Transverse colon (tissue), 4 donors: ENCODE results near the gene SSC5D. TPM values are rescaled to one million over a fixed set of nuclear protein-coding genes. Genes with fewer than 3 reads are reported as not detected.

Experiments used
- DNase-seq: peaks from one replicate; pipeline ENCODE4 v3.0.0-alpha.2; 2019
- H3K27ac ChIP-seq, 4 donors: fragments of 200-600 bp; sonication (generic); 2 replicates each; pipeline ENCODE4 v1.5.1; 2016 to 2018; ENCODE audit warnings: inconsistent platforms in 4 of 4
- H3K27me3 ChIP-seq: fragments of 200-600 bp; sonication (generic); 2 replicates; pipeline ENCODE4 v1.5.1; 2017; ENCODE audit warnings: inconsistent platforms
- H3K36me3 ChIP-seq, 4 donors: fragments of 200-600 bp; sonication (generic); 2 replicates each; pipeline ENCODE4 v1.5.1; 2017 to 2019; ENCODE audit warnings: inconsistent platforms in 4 of 4
- H3K4me1 ChIP-seq, 4 donors: fragments of 200-600 bp; sonication (generic); 2 replicates each; pipeline ENCODE4 v1.5.1; 2017 to 2020; ENCODE audit warnings: inconsistent platforms in 4 of 4
- H3K4me3 ChIP-seq, 4 donors: fragments of 200-600 bp; sonication (generic); 1 replicate in 1 of 4; 2 replicates in 3 of 4; pipeline versions ENCODE4 v1.5.1 to v1.6.1; 2017 to 2019; ENCODE audit warnings: inconsistent platforms in 4 of 4
- H3K9me3 ChIP-seq, 2 donors: fragments of 200-600 bp; sonication (generic); 2 replicates each; pipeline ENCODE4 v1.5.1; 2017 to 2019; ENCODE audit warnings: inconsistent platforms in 2 of 2
- EP300 ChIP-seq: sonication (generic); formaldehyde crosslinking; IDR thresholded peaks from one replicate; pipeline ENCODE4 v1.6.1; 2017; ENCODE audit warnings: antibody characterized with exemption, low read depth
- POLR2A ChIP-seq: fragments of 450-650 bp; IDR thresholded peaks from one replicate; pipeline ENCODE4 v1.6.1; 2016; ENCODE audit warnings: antibody characterized with exemption, mild to moderate bottlenecking, moderate library complexity
- POLR2AphosphoS5 ChIP-seq, 3 donors: sonication (generic); formaldehyde crosslinking; IDR thresholded peaks; one replicate each; pipeline ENCODE4 v1.6.1; 2016; ENCODE audit warnings: antibody characterized with exemption in 3 of 3
- WGBS, 2 donors: methylation state at CpG; one replicate each; pipeline ENCODE4 v1.1.5; 2018; ENCODE audit warnings: low coverage in 1 of 2; 5-methylcytosine and 5-hydroxymethylcytosine counted together
- in situ Hi-C, 4 donors: fragments of 200-750 bp; cut with MboI; loops; one replicate each; pipeline versions ENCODE4 v1.15.0 to v1.15.1; 2017; ENCODE audit warnings: low sequenced_read_pairs in 3 of 4, low pct_ligation_motif_present in 1 of 4, low pct_unique_long_range_greater_than_20kb in 1 of 4
- intact Hi-C: fragments of 100-400 bp; cut with DNase I; formaldehyde crosslinking; loops from one replicate; pipeline ENCODE4 v1.15.1; 2023; ENCODE audit warnings: low total_unique reads
- total RNA-seq, 4 donors: library from RNA; depleted of rRNA; stranded (reverse); fragments of >200 nt; gene quantifications; one replicate each; pipeline ENCODE4 v1.1.0, GENCODE V29; 2016
- TF ChIP-seq, protein P1 (sequence below), 5 experiments: fragments of 200-600 bp in 3 of 5; fragments of 450-650 bp in 2 of 5; sonication (generic) in 3 of 5; IDR thresholded peaks; 1 replicate in 2 of 5; 2 replicates in 3 of 5; pipeline ENCODE4 v1.5.1; 2016 to 2017; ENCODE audit warnings: antibody characterized with exemption in 5 of 5, inconsistent platforms in 3 of 5, mild to moderate bottlenecking in 2 of 5, moderate library complexity in 1 of 5

Gene SSC5D
- total RNA-seq, 4 donors from 2014 or later: 3.4 to 41.2 (median 11.1) TPM

- DNase-seq: peak; percentile 95
- WGBS, 2 donors: 6% methylated on average over 9 to 48 of the region's 61 CpGs
- TF ChIP-seq POLR2A (peak; percentile 71), EP300 (no peak), POLR2AphosphoS5 (IDR thresholded peaks at IDR 0.05) (peak in 2 of 3 donors; percentile 52 to 71)
- TF ChIP-seq, protein P1, sequence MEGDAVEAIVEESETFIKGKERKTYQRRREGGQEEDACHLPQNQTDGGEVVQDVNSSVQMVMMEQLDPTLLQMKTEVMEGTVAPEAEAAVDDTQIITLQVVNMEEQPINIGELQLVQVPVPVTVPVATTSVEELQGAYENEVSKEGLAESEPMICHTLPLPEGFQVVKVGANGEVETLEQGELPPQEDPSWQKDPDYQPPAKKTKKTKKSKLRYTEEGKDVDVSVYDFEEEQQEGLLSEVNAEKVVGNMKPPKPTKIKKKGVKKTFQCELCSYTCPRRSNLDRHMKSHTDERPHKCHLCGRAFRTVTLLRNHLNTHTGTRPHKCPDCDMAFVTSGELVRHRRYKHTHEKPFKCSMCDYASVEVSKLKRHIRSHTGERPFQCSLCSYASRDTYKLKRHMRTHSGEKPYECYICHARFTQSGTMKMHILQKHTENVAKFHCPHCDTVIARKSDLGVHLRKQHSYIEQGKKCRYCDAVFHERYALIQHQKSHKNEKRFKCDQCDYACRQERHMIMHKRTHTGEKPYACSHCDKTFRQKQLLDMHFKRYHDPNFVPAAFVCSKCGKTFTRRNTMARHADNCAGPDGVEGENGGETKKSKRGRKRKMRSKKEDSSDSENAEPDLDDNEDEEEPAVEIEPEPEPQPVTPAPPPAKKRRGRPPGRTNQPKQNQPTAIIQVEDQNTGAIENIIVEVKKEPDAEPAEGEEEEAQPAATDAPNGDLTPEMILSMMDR (IDR thresholded peaks at IDR 0.05): peak; percentile 75 to 97 (median 88)
- H3K4me1 ChIP-seq: peaks cover 0 to 8% (median 2%) of the 10 kb centered on the region in 4 donors
- in situ Hi-C loops: loop anchor here in 2 of 4 donors (10.0 kb wide), 2 partner anchors 88 to 108 kb away; partner anchors contain the start of genes ZNF524 (in 1 of the 2), ZNF784 (in 1 of the 2) and ZNF865 (in 1 of the 2)
- no peaks in the 10 kb centered on the region for H3K9me3 ChIP-seq
- intact Hi-C loops: loop anchor here (5.0 to 10.0 kb wide), 3 partner anchors 68 to 1505 kb away; partner anchors contain the start of gene ZNF579
- H3K27ac ChIP-seq: peak overlapping the region; percentile 81 to 92 (median 88)
- H3K4me3 ChIP-seq: peak overlapping the region; percentile 38 to 56 (median 44)
- peaks cover 7% of the 10 kb centered on the region for H3K27me3 ChIP-seq
- no peaks in the 10 kb centered on the region for H3K36me3 ChIP-seq
Measured at GRCh38 chr19:55516878-55517620, 28.8 kb downstream of the SSC5D start.

- no peak overlapping the region for H3K4me3 ChIP-seq
- no peaks in the 10 kb centered on the region for H3K9me3 ChIP-seq
- 88 to 95% methylated on average over 7 to 10 of the region's 10 CpGs for WGBS, 2 donors
- no peak overlapping the region for H3K27ac ChIP-seq
- H3K27me3 ChIP-seq: no peaks in the 10 kb centered on the region
- no peak for DNase-seq
- intact Hi-C loops (loop anchor here (5.0 to 10.0 kb wide), 3 partner anchors 65 to 1507 kb away; partner anchors contain the start of gene ZNF579), in situ Hi-C loops (loop anchor here in 2 of 4 donors (10.0 kb wide), 2 partner anchors 85 to 105 kb away; partner anchors contain the start of genes ZNF524 (in 1 of the 2), ZNF784 (in 1 of the 2) and ZNF865 (in 1 of the 2))
- H3K36me3 ChIP-seq: no peaks in the 10 kb centered on the region
- TF ChIP-seq POLR2AphosphoS5 (IDR thresholded peaks at IDR 0.05): no peak
- TF ChIP-seq, protein P1 (IDR thresholded peaks at IDR 0.05): no peak
- no peak for TF ChIP-seq EP300
- TF ChIP-seq POLR2A: no peak
- peaks cover 0 to 8% (median 2%) of the 10 kb centered on the region in 4 donors for H3K4me1 ChIP-seq
Measured at GRCh38 chr19:55519451-55520311, 31.4 kb downstream of the SSC5D start.

GRCh38 chr19:55520691-55521292, 32.6 kb downstream of the SSC5D start:
- Histone ChIP-seq H3K4me1 (peaks cover 0 to 10% (median 3%) of the 10 kb centered on the region in 4 donors), H3K9me3 (no peaks in the 10 kb centered on the region), H3K4me3 (no peak overlapping the region), H3K36me3 (no peaks in the 10 kb centered on the region), H3K27ac (no peak overlapping the region), H3K27me3 (no peaks in the 10 kb centered on the region)
- intact Hi-C loops: no loop called here
- no peak for DNase-seq
- TF ChIP-seq POLR2A (no peak), POLR2AphosphoS5 (IDR thresholded peaks at IDR 0.05) (no peak), EP300 (no peak)
- TF ChIP-seq, protein P1 (IDR thresholded peaks at IDR 0.05): no peak
- 69 to 100% methylated on average over 1 to 14 of the region's 14 CpGs for WGBS, 2 donors
- in situ Hi-C loops: no loop called here
